CD4-positive, alpha-beta T cell treated with Interleukin-2 at 100 ng/mL for 4 hours (primary cell): ENCODE measurements around the gene AMD1.
"Not testable (repeated sequence)": the region's sequence is repeated elsewhere in the genome, so short reads cannot be mapped to it uniquely, and the experiment has no call there.

Experiments
- DNase-seq: peaks from one replicate; pipeline ENCODE4 v3.0.0-alpha.2; 2020; ENCODE audit warnings: low spot score

AMD1 gene

DNA sequence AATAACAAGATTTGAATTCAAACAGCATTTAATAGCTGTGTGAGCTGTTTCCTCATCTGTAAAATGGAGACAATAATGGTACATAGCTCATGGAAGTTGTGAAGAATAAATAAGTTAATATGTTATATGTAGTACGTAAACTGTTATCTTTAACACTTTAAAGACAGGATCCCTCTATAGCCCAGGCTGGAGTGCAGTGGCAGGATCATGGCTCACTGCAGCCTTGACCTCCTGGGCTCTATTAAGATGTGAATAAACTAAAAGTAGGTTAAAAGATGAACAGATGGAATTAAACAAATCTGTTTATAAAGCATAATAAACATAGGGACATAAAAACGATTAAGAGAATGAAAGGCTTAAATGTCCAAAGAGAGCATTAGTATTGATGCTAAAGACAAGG, 3.0 kb downstream of the AMD1 start:
- no peak for DNase-seq

DNA sequence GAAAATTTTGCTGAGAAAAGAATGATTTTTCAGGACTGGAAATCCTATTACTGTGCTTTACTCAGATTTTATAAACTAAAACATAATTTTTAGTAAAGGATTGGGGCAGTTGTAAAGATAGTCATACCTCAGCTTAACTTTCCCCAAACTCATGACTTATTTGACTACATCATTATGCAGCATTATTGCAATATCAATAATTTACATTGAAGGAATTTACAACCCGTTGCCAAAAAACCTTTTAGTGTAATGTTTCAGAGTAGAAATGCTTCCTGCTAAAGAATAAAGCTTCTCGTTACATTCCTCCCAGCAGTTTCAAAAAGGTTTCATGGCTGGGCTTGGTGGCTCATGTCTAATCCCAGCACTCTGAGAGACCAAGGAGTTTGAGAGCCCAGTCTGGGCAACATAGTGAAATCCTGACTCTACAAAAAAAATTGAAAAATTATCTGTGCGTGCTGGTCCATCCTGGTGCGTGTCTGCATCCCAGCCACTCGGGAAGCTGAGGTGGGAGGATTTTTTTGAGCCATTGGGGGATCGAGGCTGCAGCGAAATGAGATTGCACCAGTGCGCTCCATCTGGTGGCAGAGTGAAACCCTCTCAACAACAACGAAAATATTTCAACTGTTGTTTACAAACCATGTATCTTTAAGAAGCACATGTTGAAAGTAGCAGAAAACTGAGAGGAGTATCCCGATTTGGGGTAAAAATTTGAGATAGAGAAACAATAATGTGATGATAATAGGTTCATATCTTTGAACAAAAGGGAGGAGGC, 4.4 kb downstream of the AMD1 start:
- DNase-seq = peak; percentile 43

DNA sequence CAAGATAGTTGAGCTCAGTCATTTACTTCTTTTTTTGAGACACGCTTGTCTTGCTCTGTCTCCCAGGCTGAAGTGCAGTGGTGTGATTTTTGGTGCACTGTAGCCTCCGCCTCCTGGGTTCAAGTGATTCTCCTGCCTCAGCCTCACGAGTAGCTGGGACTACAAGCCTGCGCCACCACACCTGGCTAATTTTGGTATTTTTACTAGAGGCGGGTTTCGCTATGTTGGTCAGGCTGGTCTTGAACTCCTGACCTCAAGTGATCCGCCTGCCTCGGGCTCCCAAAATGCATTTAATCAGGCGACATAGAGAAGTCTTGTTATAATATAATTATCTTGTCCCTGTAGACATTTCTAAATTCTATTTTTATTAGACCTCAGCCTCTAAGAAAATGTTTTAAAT, 6.1 kb downstream of the AMD1 start:
- DNase-seq = no peak

DNA sequence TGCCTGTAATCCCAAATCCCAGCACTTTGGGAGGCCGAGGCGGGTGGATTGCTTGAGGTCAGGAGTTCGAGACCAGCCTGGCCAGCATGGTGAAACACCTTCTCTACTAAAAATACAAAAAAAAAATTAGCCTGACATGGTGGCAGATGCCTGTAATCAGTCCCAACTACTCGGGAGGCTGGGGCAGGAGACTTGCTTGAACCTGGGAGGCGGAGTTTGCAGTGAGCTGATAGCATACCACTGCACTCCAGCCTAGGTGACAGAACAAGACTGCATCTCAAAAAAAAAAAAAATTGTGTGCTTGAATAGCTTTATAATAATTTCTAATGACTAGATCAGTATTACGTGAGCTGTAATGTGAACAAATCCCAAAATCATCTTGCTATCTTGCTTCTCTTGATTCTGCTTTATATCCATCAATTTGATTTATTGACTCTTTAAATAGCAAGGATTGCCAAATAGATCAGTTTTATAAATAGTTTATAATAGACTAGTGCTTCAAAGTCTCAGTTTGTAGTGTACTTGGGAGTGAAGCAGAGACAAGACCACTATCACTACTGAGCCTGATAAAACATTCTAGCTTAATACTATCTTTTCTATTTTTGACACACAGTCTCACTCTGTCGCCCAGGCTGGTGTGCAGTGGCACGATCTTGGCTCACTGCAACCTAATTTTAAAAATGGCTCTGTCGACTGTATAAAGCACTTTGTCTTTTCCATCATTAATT, 7.1 kb downstream of the AMD1 start:
- DNase-seq = no peak

DNA sequence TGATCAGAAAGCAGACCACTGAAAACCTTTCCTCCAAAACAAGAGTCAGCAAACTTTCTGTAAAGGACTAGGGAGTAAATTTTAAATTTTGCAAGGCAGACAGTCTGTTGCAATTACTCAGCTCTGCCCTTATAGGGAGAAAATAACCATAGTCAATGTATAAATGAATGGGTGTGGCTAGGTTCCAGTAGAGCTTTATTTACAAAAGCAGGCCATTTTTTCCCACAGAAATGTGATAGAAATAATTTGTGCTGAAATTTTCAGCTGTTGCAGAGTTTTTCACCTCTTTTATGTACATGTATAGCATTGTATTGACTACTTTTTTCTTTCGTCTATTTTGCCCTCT, 7.7 kb downstream of the AMD1 start:
- DNase-seq = no peak

DNA sequence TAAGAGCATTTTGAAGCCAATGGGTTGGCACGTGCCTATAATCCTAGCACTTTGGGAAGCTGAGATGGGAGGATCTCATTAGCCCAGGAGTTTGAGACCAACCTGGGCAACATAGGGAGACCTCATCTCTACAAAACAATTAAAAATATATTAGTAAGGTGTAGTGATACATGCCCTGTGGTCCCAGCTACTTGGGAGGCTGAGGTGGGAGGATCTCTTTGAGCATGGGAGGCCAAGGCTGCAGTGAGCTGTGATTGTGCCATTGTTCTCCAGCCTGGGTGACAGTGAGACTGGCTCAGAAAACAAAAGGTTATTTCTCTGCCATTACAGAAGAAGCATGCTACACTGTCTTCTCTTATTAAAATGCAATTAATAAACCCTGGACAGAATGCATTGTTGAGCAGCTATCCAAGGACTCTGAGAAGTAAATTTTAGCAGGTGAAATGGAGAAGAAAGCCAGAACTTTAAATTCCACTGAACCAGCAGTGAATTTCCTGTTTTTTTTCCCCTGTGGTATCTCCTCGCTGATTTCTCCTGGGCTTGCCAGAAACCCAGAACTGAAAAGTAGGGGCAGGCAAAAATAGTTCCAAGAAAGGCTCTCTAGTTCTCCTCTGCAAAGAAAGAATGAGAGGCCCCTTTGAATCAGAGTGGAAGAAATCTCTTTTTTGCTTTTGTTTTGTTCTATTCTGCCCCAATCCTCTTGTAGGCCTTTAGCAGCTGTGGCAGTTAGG, 8.4 kb downstream of the AMD1 start:
- no peak for DNase-seq

DNA sequence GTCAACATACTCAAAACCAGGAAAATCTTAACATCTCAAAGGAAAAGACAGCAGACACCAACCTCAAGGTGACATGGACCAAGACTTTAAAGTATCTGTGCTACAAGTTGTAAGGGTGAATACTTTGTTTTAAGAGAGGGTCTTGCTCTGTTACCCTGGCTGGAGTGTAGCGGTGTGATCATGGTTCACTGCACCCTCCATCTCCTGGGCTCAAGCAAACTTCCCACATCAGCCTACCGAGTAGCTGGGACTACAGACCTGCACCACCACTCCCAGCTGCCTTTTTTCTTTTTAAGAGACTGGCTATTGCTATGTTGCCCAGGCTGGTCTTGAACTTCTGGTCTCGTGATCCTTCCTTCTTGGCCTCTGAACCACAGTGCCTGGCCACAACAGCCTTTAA, 9.7 kb downstream of the AMD1 start:
- no peak for DNase-seq

DNA sequence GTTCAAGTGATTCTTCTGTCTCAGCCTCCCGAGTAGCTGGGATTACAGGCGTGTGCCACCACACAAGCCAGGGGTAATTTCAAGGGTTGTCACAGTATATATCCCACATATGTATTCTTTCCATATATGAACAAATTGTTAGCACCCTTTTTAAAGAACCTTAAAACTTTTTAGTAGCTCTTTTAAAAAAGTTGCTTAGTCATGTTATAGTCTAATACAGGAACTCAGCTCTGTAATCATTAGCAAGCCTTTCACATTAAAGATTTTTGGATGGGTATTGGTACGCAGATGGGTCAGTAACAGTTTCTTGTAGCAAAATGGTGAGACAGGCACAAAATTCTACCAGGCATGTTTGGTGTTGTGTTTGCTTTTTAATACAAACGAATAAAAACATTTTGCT, 10.9 kb downstream of the AMD1 start:
- DNase-seq = no peak

DNA sequence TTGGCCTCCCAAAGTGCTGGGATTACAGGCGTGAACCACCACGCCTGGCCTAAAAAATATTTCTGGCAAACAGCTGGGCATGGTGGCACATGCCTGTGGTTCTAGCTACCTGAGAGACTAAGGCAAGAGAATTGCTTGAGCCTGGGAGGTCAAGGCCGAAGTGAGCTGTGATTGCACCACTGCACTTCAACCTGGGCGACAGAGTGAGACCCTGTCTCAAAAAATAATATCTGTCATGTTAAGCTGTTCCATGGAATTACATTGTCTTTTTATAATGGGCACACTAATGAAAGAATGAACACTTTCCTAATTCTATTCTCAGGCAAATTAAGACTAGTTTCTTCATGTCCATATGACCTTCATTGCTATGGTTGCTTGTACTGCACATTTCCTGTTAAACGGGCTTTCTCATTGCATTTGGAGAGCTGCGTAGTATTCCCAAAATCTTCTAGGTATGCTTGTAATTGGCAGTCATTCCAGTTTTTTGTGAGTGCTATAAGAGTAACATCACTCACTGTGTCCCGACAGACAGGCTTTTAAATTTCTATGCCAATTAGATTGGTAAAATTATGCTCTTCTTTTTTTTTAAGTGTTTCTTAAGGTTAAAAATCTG, 12.1 kb downstream of the AMD1 start:
- DNase-seq = no peak

DNA sequence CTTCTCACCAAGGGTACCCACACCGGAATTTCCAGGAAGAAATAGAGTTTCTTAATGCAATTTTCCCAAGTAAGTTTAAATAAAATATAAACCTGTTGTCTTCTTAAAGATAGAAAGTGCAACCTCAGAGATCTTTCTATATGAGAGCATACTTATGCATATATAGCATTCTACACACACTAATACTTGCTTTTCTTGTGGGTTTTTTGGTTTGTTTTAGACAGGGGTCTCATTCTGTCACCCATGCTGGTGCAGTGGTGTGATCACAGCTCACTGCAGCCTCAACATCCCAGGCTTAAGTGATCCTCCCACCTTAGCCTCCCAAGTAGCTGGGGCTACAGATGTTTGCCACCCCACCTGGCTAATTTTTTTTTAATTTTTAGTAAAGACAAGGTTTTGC, 15.7 kb downstream of the AMD1 start:
- no peak for DNase-seq

DNA sequence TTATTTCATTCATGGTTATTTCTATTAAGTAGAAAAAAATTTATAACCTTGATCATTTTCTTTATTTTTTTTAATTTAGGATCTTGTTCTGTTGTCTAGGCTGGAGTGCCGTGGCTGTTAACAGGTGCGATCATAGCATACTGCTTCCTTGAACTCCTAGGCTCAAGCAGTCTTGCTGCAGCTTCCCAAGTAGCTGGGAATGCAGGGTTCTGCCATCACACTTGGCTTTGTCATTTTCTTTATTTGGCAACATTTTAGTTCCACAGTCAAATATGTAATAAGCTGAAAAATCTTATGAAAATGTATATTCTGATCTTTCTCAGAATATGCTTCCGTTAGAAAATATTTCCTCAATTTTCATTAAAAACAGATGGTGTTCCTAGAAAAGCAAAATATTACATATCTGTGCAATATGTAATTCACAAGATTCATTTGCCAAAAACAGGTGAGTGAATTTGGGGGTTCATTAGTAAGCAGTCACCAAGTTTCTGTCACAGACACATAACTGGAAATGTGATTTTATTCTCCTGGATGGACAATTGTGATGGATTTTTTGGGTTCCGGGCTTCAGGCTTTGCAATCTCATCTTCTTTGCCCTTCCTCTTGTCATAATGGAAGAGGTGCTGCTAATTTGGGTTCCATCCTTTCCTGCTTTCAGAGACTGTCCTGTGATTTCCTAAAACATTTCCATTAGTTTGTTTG, 21.5 kb downstream of the AMD1 start:
- no peak for DNase-seq

DNA sequence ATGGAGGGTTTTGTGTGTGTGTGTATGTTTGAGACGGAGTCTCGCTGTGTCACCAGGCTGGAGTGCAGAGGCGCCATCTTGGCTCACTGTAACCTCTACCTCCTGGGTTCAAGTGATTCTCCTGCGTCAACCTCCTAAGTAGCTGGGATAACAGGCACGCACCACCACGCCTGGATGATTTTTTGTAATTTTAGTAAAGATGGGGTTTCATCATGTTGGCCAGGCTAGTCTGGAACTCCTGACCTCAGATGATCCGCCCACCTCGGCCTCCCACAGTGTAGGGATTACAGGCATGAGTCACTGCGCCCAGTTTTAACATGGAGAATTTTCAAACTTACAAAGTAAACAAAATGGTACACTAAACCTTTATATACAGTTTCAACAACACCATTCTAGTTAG, 22.8 kb downstream of the AMD1 start:
- DNase-seq = no peak

DNA sequence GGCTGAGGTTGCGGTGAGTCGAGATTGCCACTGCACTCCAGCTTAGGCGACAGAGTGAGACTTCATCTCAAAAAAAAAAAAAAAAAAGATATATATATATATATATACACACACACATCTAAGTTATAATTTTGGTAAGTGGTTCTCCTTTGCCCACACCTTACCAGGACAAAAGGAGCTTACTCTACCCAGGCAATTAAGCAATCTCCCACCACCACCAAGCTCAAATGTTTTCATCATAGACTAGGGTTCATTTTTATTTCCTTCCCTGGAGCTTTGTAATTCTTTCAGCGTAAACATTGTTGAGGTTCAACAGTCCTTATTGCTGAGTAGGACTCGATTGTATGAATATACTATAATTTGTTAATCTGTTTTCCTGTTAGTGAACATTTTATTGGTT, 23.5 kb downstream of the AMD1 start:
- no peak for DNase-seq

DNA sequence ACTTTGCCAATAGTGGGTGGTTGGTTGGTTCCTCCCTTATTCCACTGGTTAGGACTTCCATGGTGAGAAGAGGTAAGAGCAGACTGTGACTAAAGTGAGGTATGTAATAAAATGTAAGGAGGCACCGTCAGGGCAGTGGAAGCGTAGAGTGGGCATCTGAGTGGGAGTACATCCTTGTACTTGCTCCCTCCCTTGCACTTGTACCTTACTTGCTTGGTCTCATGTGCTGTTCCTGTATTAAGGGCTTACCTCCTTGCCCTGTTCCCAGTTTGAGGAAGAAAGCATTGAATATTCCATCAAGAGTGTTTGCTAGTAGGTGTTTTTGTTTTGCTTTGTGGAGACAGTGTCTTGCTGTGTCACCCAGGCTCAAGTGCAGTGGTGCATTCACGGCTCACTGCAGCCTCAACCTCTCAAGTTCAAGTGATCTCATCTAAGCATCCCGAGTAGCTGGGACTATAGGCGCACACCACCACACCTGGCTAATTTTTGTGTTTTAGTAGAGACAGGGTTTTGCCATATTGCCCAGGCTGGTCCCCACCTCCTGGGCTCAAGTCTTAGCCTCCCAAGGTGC, 25.5 kb downstream of the AMD1 start:
- DNase-seq = no peak

DNA sequence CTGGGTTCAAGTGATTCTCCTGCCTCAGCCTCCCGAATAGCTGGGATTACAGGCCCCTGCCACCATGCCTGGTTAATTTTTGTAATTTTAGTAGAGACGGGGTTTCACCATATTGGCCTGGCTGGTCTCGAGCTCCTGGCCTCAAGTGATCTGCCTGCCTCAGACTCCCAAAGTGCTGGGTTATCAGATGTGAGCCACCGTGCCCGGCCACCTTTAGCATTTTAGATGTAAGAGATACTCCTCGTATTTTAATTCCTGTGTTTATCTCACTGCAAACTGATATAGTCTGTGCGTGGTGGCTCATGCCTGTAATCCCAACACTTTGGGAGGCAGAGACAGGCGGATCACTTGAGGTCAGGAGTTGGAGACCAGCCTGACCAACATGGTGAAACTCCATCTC, 27.0 kb downstream of the AMD1 start:
- not testable (repeated sequence) for DNase-seq

DNA sequence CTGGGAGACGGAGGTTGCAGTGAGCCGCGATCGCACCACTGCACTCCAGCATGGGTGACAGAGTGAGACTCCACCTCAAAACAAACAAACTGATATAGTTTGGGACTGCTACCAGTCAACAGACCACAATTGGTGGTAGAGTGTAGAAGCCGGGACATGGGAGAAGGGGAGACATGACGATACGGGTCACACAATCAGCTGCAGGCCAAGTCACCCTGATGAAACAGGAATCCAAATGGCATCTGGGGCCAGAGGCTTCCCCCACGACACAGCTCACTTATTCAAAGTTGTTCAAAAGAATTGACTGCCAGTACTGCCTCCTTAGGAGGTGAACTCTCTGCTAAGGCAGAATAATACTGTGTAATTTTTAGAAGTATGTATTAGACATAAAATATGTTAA, 27.5 kb downstream of the AMD1 start:
- DNase-seq = no peak

DNA sequence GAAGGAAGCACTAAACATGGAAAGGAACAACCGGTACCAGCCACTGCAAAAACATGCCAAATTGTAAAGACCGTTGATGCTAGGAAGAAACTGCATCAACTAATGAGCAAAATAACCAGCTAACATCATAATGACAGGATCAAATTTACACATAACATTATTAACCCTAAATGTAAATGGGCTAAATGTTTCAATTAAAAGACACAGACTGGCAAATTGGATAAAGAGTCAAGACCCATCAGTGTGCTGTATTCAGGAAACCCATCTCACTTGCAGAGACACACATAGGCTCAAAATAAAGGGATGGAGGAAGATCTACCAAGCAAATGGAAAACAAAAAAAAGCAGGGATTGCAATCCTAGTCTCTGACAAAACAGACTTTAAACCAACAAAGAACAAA, 31.7 kb downstream of the AMD1 start:
- not testable (repeated sequence) for DNase-seq

DNA sequence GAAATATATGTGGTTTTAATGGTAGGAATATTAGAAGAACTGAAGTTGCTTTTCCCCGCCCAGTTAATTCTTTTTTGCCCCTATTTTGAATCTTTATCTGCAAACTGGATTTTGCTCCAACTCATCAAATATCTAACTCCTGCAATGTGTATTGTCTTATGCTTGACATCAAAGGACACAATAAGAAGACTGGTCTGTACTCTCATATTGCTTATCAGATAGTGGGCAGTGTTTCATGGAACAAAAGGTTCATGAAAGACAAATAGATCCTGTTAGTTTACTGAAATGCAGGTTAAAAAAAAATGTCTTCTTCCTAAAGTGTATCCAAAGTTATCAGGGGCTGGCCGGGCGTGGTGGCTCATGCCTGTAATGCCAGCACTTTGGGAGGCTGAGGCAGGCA, 56.2 kb downstream of the AMD1 start:
- no peak for DNase-seq

DNA sequence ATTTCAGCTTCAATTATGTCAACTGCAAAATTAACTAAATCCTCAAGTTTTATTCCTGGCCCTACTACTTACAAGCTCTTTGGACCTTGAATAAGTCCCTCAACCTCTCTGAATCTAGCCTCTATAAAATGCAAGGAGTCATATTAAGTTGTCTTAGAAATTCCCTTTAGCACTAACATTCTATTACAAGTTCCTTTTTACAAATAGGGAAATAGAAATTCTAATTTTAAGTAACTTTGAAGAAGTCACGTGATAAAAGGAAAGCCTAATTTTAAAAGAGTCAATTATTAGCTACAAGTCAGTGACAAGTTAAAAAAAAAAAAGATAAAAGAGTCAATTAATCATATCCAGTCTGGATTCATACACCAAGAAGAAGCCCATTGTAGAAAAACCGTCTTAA, 59.3 kb downstream of the AMD1 start:
- no peak for DNase-seq

DNA sequence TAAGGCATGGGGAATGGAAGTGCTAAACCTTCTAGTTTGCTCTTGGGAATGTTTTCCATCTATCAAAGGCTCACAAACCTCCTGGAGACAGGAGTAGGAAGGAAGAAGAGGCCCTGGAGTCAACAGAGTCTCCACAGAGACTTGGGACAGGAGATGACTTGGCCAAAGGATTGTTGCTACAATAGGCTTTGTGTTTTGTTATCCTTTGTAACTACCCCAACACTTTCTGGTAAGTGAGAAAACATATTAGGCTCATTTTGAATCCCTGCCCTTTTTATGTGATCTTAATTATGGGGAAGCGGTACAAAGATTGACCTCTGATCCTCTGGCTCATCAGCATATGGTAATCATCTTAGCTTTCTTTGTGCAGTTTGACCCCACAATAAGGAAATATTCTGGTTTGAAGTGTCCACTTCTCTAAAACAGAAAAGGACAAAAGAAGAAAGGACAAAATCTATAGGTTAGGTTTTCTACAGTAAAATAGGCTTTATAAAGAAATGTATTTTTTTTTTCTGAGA, 59.9 kb downstream of the AMD1 start:
- DNase-seq = no peak

DNA sequence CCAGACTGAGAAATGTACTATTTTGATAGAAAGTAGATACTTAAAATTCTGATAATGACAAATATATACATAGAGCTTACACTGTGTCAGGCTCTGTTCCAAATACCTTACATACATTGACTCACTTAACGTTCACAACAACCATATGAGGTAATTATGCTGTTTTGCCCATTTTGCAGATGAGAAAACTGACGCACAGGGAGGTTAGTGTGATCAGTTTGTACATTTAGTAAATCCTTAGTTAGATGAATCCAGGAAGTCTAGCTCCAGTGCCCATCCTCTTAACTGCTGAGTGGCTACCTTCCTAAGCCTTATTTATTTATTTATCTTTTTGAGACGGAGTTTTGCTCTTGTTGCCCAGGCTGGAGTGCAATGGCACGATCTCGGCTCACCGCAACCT, 60.6 kb downstream of the AMD1 start:
- DNase-seq = no peak

DNA sequence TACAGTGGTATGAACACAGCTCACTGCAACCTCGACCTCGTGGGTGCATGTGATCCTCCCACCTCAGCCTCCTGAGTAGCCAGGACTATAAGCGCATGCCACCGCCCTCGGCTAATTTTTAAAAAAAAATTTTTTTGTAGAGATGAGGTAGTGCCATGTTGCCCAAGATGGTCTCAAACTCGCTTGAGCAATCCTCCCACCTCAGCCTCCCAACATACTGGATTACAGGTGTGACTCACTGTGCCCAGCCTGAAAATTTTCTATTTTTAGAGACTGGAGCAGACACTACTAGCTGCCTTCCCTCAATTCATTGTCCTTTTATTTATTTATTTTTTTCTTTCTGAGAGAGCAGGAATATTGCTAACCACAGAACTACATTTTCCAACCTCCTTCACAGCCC, 63.6 kb downstream of the AMD1 start:
- DNase-seq = no peak
